GM21367 (cell line): ENCODE results near the gene CDSN.

ENCODE experiments used
- ATAC-seq: cut with Tn5 transposase; IDR thresholded peaks from one replicate; pipeline ENCODE4 v1.9.1; 2021; ENCODE audit not compliant: unreplicated experiment

Gene CDSN

GRCh38 chr6:31118178-31118577 is 2.1 kb downstream of the CDSN start:
- no peak for ATAC-seq

- no peak for ATAC-seq
These were observed 3.4 kb downstream of the CDSN start for GRCh38 chr6:31116661-31117385.

- ATAC-seq: no peak
These were observed 4.2 kb downstream of the CDSN start for GRCh38 chr6:31115941-31116560.

- no peak for ATAC-seq
These were observed 5.0 kb downstream of the CDSN start for GRCh38 chr6:31114970-31115849.

GRCh38 chr6:31114541-31114878 is 5.7 kb downstream of the CDSN start, which contains the start of gene PSORS1C1:
PSORS1C1 (plus strand) TSS chr6:31114800; CDS start chr6:31129633, 14,833 bp downstream.
- ATAC-seq: no peak

- no peak for ATAC-seq
These were observed 6.2 kb downstream of the CDSN start for GRCh38 chr6:31113861-31114540.

GRCh38 chr6:31112478-31112877 is 7.8 kb downstream of the CDSN start, which contains the start of gene C6orf15:
C6orf15 (minus strand) TSS chr6:31112575; CDS start chr6:31112555, 20 bp downstream.
- ATAC-seq: no peak

GRCh38 chr6:31111712-31112111 is 8.5 kb downstream of the CDSN start:
- ATAC-seq: no peak

GRCh38 chr6:31110825-31111582 is 9.2 kb downstream of the CDSN start:
- no peak for ATAC-seq

GRCh38 chr6:31107052-31107451 is 13.2 kb downstream of the CDSN start:
- no peak for ATAC-seq

GRCh38 chr6:31103136-31103535 is 17.1 kb downstream of the CDSN start:
- ATAC-seq: no peak

- no peak for ATAC-seq
These were observed 21.8 kb downstream of the CDSN start for GRCh38 chr6:31098449-31098938.

GRCh38 chr6:31096656-31097055 is 23.6 kb downstream of the CDSN start:
- ATAC-seq: no peak

GRCh38 chr6:31096215-31096614 is 24.0 kb downstream of the CDSN start:
- ATAC-seq: no peak

- ATAC-seq: no peak
These were observed 25.8 kb downstream of the CDSN start for GRCh38 chr6:31094389-31094881.

- no peak for ATAC-seq
These were observed 27.3 kb downstream of the CDSN start for GRCh38 chr6:31092769-31093505.

GRCh38 chr6:31092238-31092637 is 28.0 kb downstream of the CDSN start:
- ATAC-seq: no peak

GRCh38 chr6:31091680-31092079 is 28.6 kb downstream of the CDSN start:
- ATAC-seq: no peak

- no peak for ATAC-seq
These were observed 29.3 kb downstream of the CDSN start for GRCh38 chr6:31090973-31091364.
